Mesenchymal stem cell (in vitro differentiated cells and primary cell): Measurements from ENCODE around the gene POLR1D.

Source experiments
- DNase-seq: peaks from one replicate; pipeline ENCODE4 v3.0.0-alpha.2; 2013
- H2AFZ ChIP-seq: one replicate; pipeline ENCODE4 v1.6.1; 2013; ENCODE audit warnings: low read depth, mild to moderate bottlenecking, control low read depth, inconsistent platforms, low read length, moderate library complexity
- H2AK5ac ChIP-seq: 2 replicates; pipeline ENCODE4 v1.6.1; 2013; ENCODE audit warnings: low read length, moderate library complexity, mild to moderate bottlenecking, inconsistent platforms; ENCODE audit not compliant: severe bottlenecking
- H2BK120ac ChIP-seq: one replicate; pipeline ENCODE4 v1.6.1; 2013; ENCODE audit warnings: low read depth, mild to moderate bottlenecking, inconsistent platforms, low read length, moderate library complexity
- H2BK12ac ChIP-seq, 2 experiments: one replicate each; pipeline ENCODE4 v1.6.1; 2013; ENCODE audit warnings: inconsistent platforms in 2 of 2, low read length in 2 of 2, mild to moderate bottlenecking in 2 of 2, moderate library complexity in 2 of 2, control low read depth in 1 of 2
- H2BK15ac ChIP-seq: one replicate; pipeline ENCODE4 v1.6.1; 2013; ENCODE audit warnings: mild to moderate bottlenecking, low read depth, inconsistent platforms; ENCODE audit not compliant: poor library complexity, severe bottlenecking
- H2BK5ac ChIP-seq: 2 replicates; pipeline ENCODE4 v1.6.1; 2013; ENCODE audit warnings: low read depth, mild to moderate bottlenecking, low read length, control low read depth, inconsistent platforms; ENCODE audit not compliant: poor library complexity, severe bottlenecking
- H3K14ac ChIP-seq, 2 experiments: one replicate each; pipeline ENCODE4 v1.6.1; 2013; ENCODE audit warnings: inconsistent platforms in 2 of 2, low read length in 2 of 2, control low read depth in 1 of 2, mild to moderate bottlenecking in 1 of 2, moderate library complexity in 1 of 2
- H3K18ac ChIP-seq, 2 experiments: one replicate each; pipeline ENCODE4 v1.6.1; 2013; ENCODE audit warnings: inconsistent platforms in 2 of 2, low read length in 2 of 2, control low read depth in 1 of 2, low read depth in 1 of 2, mild to moderate bottlenecking in 1 of 2
- H3K23ac ChIP-seq, 2 experiments: one replicate each; pipeline ENCODE4 v1.6.1; 2013; ENCODE audit warnings: inconsistent platforms in 2 of 2, low read length in 2 of 2, mild to moderate bottlenecking in 2 of 2, moderate library complexity in 2 of 2, control low read depth in 1 of 2
- H3K27ac ChIP-seq: 2 replicates; pipeline ENCODE4 v1.5.1; 2013; ENCODE audit warnings: mild to moderate bottlenecking, moderate library complexity, low read length, control low read depth, inconsistent platforms; ENCODE audit not compliant: poor library complexity, severe bottlenecking
- H3K27me3 ChIP-seq, 2 experiments: 2 replicates each; pipeline versions ENCODE4 v1.6.1 to v1.7.0; 2013; ENCODE audit warnings: low read length in 2 of 2, mild to moderate bottlenecking in 2 of 2, moderate library complexity in 2 of 2, control low read depth in 1 of 2, inconsistent platforms in 1 of 2; ENCODE audit not compliant: control insufficient read depth in 1 of 2, insufficient read depth in 1 of 2
- H3K36me3 ChIP-seq, 2 experiments: 2 replicates each; pipeline versions ENCODE4 v1.6.1 to v1.7.0; 2013; ENCODE audit warnings: low read length in 2 of 2, control low read depth in 1 of 2, inconsistent platforms in 1 of 2, low read depth in 1 of 2, mild to moderate bottlenecking in 1 of 2; ENCODE audit not compliant: insufficient read depth in 2 of 2, control insufficient read depth in 1 of 2
- H3K4ac ChIP-seq, 2 experiments: one replicate each; pipeline ENCODE4 v1.6.1; 2013; ENCODE audit warnings: inconsistent platforms in 2 of 2, low read length in 2 of 2, mild to moderate bottlenecking in 2 of 2, moderate library complexity in 2 of 2, control low read depth in 1 of 2, low read depth in 1 of 2
- H3K4me1 ChIP-seq: 2 replicates; pipeline ENCODE4 v1.6.1; 2013; ENCODE audit warnings: low read depth, low read length, control low read depth; ENCODE audit not compliant: control insufficient read depth, insufficient read depth
- H3K4me2 ChIP-seq: 2 replicates; pipeline ENCODE4 v1.6.1; 2013; ENCODE audit warnings: low read length, mild to moderate bottlenecking, inconsistent platforms; ENCODE audit not compliant: poor library complexity, severe bottlenecking
- H3K4me3 ChIP-seq, 2 experiments: 2 replicates each; pipeline versions ENCODE4 v1.5.1 to v1.7.0; 2013; ENCODE audit warnings: low read length in 2 of 2, mild to moderate bottlenecking in 2 of 2, control low read depth in 1 of 2, low read depth in 1 of 2; ENCODE audit not compliant: insufficient read depth in 1 of 2
- H3K79me1 ChIP-seq: replicated peaks from 2 replicates; pipeline ENCODE4 v1.6.1; 2013; ENCODE audit warnings: mild to moderate bottlenecking, control low read depth, low read length, inconsistent platforms; ENCODE audit not compliant: poor library complexity, severe bottlenecking
- H3K9ac ChIP-seq: 2 replicates; pipeline ENCODE4 v1.7.0; 2013; ENCODE audit warnings: mild to moderate bottlenecking, low read length, moderate library complexity
- H3K9me3 ChIP-seq: 2 replicates; pipeline ENCODE4 v1.7.0; 2013; ENCODE audit warnings: mild to moderate bottlenecking, low read length; ENCODE audit not compliant: control insufficient read depth
- H4K8ac ChIP-seq: one replicate; pipeline ENCODE4 v1.6.1; 2013; ENCODE audit warnings: inconsistent platforms, mild to moderate bottlenecking, low read length, moderate library complexity
- H4K91ac ChIP-seq: one replicate; pipeline ENCODE4 v1.6.1; 2013; ENCODE audit warnings: mild to moderate bottlenecking, low read length, inconsistent platforms
- WGBS: methylation state at CpG from one replicate; pipeline ENCODE4 v1.1.7; 2013; ENCODE audit warnings: mixed read lengths; 5-methylcytosine and 5-hydroxymethylcytosine counted together

POLR1D gene

GRCh38 chr13:27641711-27642502, 20.2 kb downstream of the POLR1D start:
- no peaks in the 10 kb centered on the region for H3K27me3 ChIP-seq
- H3K4me1 ChIP-seq, result no peaks in the 10 kb centered on the region
- no peak overlapping the region for H3K4me2 ChIP-seq
- no peak for DNase-seq
- H2BK5ac ChIP-seq, result no peak overlapping the region
- no peak overlapping the region for H3K4ac ChIP-seq
- H4K8ac ChIP-seq, result no peak overlapping the region
- H3K14ac ChIP-seq, result no peak overlapping the region
- 91% methylated on average over 3 of the region's 4 CpGs for WGBS
- no peaks in the 10 kb centered on the region for H3K36me3 ChIP-seq
- no peak overlapping the region for H3K23ac ChIP-seq
- no peak overlapping the region for H2BK120ac ChIP-seq
- H3K9ac ChIP-seq, result no peak overlapping the region
- no peak overlapping the region for H2AK5ac ChIP-seq
- no peaks in the 10 kb centered on the region for H3K9me3 ChIP-seq
- no peak overlapping the region for H2BK12ac ChIP-seq
- no peak overlapping the region for H4K91ac ChIP-seq
- no peak overlapping the region for H2BK15ac ChIP-seq
- H2AFZ ChIP-seq, result no peak overlapping the region
- H3K4me3 ChIP-seq, result no peak overlapping the region
- H3K27ac ChIP-seq, result no peak overlapping the region
- peaks cover 11% of the 10 kb centered on the region for H3K79me1 ChIP-seq
- H3K18ac ChIP-seq, result peak overlapping the region in 1 of 2 experiments; percentile 5

- Histone ChIP-seq H2BK15ac (no peak overlapping the region), H2AK5ac (no peak overlapping the region), H3K9ac (no peak overlapping the region), H2BK12ac (no peak overlapping the region), H3K4me3 (no peak overlapping the region), H3K14ac (no peak overlapping the region), H2BK5ac (no peak overlapping the region), H3K4ac (no peak overlapping the region), H2AFZ (no peak overlapping the region), H3K4me2 (no peak overlapping the region), H4K8ac (no peak overlapping the region), H3K36me3 (peaks cover 0 to 5% of the 10 kb centered on the region in 2 experiments), H3K79me1 (peaks cover 13% of the 10 kb centered on the region), H2BK120ac (no peak overlapping the region), H3K18ac (no peak overlapping the region), H3K27me3 (no peaks in the 10 kb centered on the region), H3K27ac (no peak overlapping the region), H4K91ac (no peak overlapping the region), H3K9me3 (no peaks in the 10 kb centered on the region), H3K4me1 (no peaks in the 10 kb centered on the region), H3K23ac (no peak overlapping the region)
- WGBS, result 76% methylated on average over 3 of the region's 5 CpGs
- no peak for DNase-seq
Observed at GRCh38 chr13:27643334-27644132, 21.8 kb downstream of the POLR1D start.

- Histone ChIP-seq H4K8ac (no peak overlapping the region), H2BK5ac (no peak overlapping the region), H3K27me3 (no peaks in the 10 kb centered on the region), H3K4me2 (no peak overlapping the region), H3K23ac (no peak overlapping the region), H2BK12ac (no peak overlapping the region), H3K18ac (no peak overlapping the region), H3K36me3 (peaks cover 0 to 12% of the 10 kb centered on the region in 2 experiments), H3K9me3 (no peaks in the 10 kb centered on the region), H3K4ac (no peak overlapping the region), H2BK120ac (no peak overlapping the region), H4K91ac (no peak overlapping the region), H3K27ac (no peak overlapping the region), H3K9ac (no peak overlapping the region), H2BK15ac (no peak overlapping the region), H3K4me1 (no peaks in the 10 kb centered on the region), H2AFZ (no peak overlapping the region), H3K79me1 (peaks cover 14% of the 10 kb centered on the region), H2AK5ac (no peak overlapping the region), H3K14ac (no peak overlapping the region), H3K4me3 (no peak overlapping the region)
- no CpG with 5 or more reads among the region's 1 CpG for WGBS
- DNase-seq, result peak; percentile 58
Observed at GRCh38 chr13:27644302-27644701, 22.6 kb downstream of the POLR1D start.

DNA sequence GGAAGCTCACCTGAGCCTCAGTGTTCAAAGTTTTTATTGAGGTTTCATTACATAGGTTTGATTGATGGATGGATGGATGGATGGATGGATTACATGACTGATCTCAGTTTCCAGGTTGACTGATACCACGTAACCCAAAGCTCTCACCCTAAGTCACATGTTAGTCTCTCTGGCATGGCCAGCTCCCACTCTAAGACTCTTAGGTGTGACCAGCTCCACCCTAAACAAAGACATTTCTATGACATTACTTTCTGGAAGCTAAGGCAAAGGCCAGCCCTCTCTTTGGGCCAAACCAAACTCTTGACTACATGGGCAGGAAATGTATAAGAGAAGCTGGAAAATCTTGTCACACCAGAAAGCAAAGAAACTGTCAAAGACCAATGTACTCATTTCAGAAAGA, 28.6 kb downstream of the POLR1D start:
- Histone ChIP-seq H3K9me3 (peaks cover 18% of the 10 kb centered on the region), H4K91ac (no peak overlapping the region), H3K27me3 (no peaks in the 10 kb centered on the region), H3K36me3 (peaks cover 12 to 59% of the 10 kb centered on the region in 2 experiments), H3K9ac (no peak overlapping the region), H3K18ac (no peak overlapping the region), H3K4me2 (no peak overlapping the region), H2BK120ac (no peak overlapping the region), H2BK12ac (no peak overlapping the region), H2AK5ac (no peak overlapping the region), H2AFZ (no peak overlapping the region), H3K14ac (no peak overlapping the region), H3K27ac (no peak overlapping the region), H4K8ac (no peak overlapping the region), H2BK15ac (no peak overlapping the region), H3K79me1 (peaks cover 17% of the 10 kb centered on the region), H2BK5ac (no peak overlapping the region), H3K23ac (no peak overlapping the region), H3K4me3 (no peak overlapping the region), H3K4ac (no peak overlapping the region), H3K4me1 (no peaks in the 10 kb centered on the region)
- 100% methylated on average over 1 of the region's 1 CpG for WGBS
- DNase-seq, result no peak
